ENCODE data around the gene CFD.
A peak's percentile ranks its signal among the peaks of the same experiment; 100 is the strongest.
"Not testable (repeated sequence)": the region's sequence is repeated elsewhere in the genome, so short reads cannot be mapped to it uniquely, and the experiment has no call there.

Gene CFD

DNA sequence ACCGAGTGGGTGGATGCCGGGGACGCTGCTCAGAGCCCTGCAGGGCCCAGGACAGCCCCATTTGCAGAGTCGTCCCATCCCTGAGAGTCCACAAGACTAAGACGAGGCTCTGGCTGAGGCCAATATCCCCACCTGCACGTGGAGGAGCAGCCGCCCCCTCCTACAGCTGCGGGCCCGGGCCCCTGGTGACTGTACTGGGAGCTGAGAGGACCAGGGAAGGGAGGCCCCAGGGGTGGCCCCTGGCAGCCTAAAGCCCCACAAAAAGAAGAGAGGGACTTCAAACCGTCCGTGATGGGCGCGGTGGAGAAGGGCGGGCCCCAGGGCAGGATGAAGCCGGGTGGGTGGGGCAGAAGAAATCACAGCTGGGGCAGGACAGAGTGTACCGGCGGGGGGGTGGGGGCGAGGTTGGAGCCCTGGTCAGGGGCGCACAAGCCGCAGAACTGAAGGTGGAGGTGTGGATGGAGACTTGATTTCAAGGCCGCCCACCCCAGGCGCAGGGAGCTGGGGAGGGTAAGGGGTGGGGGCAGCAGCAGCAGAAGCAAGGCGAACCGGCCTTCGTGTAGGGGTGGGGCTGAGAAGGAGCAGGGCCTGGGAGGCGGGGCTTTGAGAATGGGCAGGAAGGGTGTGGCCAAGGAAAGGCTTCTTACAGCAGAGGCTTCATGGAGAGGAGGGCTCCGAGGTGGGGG lies 12.9 kb downstream of the CFD start:
- peak; percentile 75 for DNase-seq

GRCh38 chr19:873084-873483 lies 13.6 kb downstream of the CFD start:
- peak; percentile 62 for DNase-seq

GRCh38 chr19:873561-874041 lies 14.1 kb downstream of the CFD start:
- DNase-seq = no peak

GRCh38 chr19:875265-875879 lies 15.9 kb downstream of the CFD start:
- DNase-seq = no peak

GRCh38 chr19:876089-876488 lies 16.6 kb downstream of the CFD start:
- DNase-seq = no peak

- no peak for DNase-seq
Measured at GRCh38 chr19:876780-877314, 17.4 kb downstream of the CFD start.

- not testable (repeated sequence) for DNase-seq
Measured at GRCh38 chr19:877992-878660, 18.7 kb downstream of the CFD start.

DNA sequence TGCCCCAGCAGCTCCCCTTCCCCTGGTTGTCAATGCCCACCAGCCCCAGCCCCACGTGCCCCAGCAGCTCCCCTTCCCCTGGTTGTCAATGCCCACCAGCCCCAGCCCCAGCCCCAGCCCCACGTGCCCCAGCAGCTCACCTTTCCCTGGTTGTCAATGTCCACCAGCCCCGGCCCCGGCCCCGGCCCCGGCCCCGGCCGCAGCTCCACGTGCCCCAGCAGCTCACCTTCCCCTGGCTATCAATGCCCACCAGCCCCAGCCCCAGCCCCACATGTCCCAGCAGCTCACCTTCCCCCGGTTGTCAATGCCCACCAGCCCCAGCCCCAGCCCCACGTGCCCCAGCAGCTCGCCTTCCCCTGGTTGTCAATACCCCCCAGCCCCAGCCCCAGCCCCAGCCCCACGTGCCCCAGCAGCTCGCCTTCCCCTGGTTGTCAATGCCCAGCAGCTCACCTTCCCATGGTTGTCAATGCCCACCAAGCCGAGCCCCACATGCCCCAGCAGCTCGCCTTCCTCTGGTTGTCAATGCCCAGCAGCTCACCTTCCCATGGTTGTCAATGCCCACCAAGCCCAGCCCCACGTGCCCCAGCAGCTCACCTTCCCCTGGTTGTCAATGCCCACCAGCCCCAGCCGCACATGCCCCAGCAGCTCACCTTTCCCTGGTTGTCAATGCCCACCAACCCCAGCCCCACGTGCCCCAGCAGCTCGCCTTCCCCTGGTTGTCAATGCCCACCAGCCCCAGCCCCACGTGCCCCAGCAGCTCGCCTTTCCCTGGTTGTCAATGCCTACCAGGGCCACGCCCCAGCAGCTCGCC lies 19.5 kb downstream of the CFD start:
- DNase-seq = not testable (repeated sequence)

DNA sequence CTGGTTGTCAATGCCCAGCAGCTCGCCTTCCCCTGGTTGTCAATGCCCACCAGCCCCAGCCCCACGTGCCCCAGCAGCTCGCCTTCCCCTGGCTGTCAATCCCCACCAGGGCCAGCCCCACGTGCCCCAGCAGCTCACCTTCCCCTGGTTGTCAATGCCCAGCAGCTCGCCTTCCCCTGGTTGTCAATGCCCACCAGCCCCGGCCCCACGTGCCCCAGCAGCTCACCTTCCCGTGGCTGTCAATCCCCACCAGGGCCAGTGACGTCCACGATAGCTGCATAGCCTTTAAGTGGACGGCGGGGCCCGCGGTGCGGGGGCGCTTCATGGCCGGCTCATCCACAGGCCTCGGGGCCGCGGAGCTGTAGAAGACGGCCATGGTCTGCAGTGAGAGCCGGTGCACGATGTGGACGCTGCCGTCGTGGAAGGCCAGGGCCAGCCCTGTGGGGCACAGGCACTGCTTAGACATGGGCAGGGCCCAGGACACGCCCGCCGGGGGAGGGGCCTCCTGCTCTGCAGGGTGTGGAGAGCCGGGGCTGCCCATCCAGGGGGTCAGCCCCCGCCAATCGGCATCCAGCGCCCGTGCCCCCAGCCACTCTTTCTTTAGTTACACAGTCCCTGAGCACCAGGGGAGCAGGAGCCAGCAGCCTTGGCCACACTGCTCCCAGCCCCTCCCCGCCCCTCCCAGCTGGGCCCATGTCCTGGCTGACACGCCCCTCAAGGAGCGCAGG lies 20.4 kb downstream of the CFD start:
- DNase-seq = no peak

DNA sequence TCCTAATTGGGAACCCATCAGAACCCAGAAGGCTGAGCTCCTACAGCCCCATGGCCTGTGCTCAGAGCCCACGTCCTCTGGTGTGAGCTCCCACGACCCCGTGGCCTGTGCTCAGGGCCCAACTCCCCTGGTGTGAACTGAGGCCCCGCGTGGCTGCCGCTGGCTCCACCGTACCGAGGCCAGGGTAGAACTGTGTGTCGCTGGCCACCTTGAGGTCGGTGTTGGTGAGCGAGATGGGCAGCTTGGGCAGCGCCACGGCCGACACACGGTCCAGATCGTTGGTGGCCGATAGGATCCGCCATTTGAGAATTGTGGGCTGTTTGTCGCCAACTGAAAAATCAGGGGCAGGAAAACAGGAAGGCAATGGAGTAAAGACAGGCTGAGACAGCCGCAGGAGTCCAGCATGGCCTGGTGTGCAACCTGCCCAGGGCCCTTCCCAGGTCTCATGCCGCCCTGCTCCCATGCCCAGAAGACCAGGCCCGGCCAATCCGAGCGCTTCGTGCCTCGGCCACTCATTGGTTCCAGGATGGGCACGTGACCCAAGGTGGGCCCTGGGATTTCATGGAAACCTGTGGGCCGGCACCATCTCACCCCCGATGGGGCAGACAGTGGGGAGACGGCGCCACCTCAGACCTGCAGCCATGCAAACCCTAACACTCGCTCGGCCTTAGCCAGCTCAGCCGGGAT lies 22.1 kb downstream of the CFD start:
- no peak for DNase-seq

DNA sequence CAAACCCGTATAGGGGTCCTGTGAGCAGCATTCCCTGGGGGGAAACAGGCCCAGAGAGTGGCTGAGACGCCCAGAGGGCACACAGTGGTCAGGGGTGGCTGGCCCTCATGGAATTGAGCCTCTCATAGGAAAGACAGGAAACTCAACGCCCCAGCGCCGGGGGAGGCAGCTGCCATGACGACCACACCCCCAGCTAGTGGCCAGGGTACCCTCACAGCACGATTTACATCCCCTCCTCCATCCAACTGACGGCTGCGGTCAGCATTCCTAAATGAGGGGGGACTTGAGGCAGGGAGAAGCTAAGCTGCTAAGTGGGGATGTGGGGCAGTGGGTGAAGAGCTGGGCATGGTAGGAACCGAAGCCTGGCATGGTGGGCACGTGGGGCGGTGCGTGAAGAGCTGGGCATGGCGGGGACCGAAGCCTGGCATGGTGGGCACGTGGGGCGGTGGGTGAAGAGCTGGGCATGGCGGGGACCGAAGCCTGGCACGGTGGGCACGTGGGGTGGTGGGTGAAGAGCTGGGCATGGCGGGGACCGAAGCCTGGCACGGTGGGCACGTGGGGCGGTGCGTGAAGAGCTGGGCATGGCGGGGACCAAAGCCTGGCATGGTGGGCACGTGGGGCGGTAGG lies 23.5 kb downstream of the CFD start:
- DNase-seq = no peak

GRCh38 chr19:883661-884211 lies 24.3 kb downstream of the CFD start:
- DNase-seq = no peak

- DNase-seq = no peak
Measured at GRCh38 chr19:884420-885211, 25.2 kb downstream of the CFD start.

DNA sequence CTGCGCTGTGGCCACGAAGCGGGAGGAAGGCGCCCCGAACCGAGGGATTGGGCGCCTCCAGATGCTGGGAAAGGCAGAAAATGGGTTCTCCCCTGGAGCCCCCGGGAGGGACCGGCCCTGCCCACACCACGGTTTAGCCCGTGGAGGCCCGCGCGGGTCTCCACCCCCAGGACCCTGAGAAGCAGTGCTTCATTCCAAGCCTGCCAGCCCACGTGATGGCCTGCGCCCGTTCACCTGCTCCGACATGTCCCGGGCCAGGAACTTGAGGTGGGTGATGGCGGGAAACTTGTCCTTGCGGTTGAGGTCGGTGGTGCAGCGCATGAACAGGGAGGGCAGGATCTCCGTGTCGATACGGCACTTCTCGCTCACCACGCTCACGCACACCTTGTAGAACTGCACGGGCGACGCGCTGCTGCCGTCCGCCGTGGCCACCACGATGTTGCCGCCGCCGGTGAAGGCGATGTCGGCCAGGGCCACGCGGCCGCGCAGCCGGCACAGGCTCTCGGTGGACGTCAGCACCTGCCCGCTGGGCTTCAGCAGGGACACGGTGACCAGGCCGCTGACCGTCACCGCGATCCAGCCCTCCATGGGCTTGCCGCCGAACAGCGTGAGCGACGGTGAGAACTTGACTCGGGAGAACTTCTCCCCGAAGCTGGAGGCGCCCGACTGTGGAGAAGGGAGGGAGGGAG lies 26.2 kb downstream of the CFD start:
- no peak for DNase-seq

DNA sequence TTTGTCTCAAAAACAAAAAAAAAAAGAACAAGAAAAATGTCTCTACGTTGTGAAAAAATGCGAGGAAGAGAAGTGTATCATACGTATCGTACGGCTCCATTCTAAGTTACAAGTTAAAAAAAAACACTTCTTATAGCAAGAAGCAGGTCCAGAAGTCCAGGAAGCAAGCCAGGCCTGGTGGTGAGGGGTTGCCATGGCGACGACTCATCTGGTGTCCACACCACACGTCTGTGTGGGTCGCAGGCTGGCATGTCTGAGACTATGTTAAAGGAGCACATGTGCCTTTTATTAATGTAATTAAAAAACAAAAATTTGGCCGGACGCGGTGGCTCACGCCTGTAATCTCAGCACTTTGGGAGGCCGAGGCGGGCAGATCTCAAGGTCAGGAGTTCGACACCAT lies 27.6 kb downstream of the CFD start:
- DNase-seq = peak; percentile 62

- no peak for DNase-seq
Measured at GRCh38 chr19:887599-887998, 28.1 kb downstream of the CFD start.

GRCh38 chr19:888581-889385 lies 29.3 kb downstream of the CFD start:
- DNase-seq = no peak

DNA sequence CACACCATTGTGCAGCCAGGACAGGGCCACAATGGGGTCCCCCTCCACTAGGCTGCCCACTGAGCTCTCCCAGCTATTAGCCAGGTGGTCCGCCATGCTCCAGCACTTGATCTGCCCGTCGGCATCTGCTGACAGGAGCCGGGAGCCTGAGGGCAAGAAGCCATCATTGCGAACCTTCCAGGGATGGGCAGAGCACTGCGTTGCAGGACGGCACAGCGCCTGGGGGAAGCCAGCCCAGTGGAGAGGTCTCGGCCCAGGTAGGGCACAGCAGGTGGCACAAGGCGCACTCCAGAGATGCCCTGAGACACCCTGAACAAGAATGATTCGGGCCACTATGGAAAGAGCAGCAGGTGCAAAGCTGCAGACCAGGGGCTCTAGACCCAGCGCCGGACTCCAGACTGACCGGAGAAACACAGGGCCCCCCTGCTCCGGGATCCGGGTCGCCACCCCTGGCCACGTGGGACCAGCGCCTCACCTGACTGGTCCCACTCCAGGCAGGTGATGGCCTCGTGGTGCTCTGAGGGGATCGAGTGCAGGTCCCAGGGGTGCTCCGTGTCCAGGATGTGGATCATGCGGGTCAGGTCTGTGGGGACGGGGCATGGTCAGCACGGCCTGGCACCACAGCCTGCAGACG lies 30.3 kb downstream of the CFD start:
- no peak for DNase-seq

Data from fibroblast of upper back skin (primary cell).